Fibroblast of lung (primary cell): ENCODE results near the gene PACSIN1.

Experiments
- CTCF ChIP-seq, 2 donors: IDR thresholded peaks in 1 of 2; conservative IDR thresholded peaks in 1 of 2; 1 replicate in 1 of 2; 2 replicates in 1 of 2; pipeline ENCODE4 v1.5.1; 2011 to 2012; ENCODE audit warnings: low read length in 2 of 2, control low read depth in 1 of 2, inconsistent platforms in 1 of 2, low read depth in 1 of 2, mild to moderate bottlenecking in 1 of 2
- EZH2 ChIP-seq: IDR thresholded peaks from 2 replicates; pipeline ENCODE4 v1.5.1; 2012; ENCODE audit warnings: low read length, control low read depth, mild to moderate bottlenecking; ENCODE audit errors: missing control alignments

GRCh38 chr6:34535646-34536045 is 69.8 kb downstream of the PACSIN1 start:
- TF ChIP-seq CTCF (conservative IDR thresholded peaks at IDR 0.05 in 1 of 2, IDR thresholded peaks at IDR 0.05 in 1 of 2; ENCODE audit: low read depth in 1 of 2, low read length in 2 of 2) (no peak), EZH2 (no peak)
